ENCODE results near the gene SYT9.

The SYT9 gene

DNA sequence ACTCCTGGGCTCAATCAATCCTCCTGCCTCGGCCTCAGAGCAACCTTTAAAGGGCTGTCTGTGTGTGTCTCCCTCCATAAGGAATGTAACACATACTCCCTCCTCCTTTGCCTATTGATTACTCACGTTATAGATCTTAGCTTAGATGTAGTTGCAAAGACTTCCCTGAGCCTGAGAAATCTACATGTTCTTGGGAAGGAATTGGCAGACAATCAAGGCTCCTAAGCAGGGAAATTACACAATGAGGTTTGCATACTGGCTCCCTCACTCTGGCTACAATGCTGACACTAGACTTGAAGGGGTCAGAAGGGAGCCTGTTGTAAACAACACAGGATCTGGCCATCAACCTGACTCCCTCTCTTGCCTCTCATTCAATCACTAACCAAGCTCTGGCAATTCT lies 228.4 kb downstream of the SYT9 start:
- TF ChIP-seq, protein P1, sequence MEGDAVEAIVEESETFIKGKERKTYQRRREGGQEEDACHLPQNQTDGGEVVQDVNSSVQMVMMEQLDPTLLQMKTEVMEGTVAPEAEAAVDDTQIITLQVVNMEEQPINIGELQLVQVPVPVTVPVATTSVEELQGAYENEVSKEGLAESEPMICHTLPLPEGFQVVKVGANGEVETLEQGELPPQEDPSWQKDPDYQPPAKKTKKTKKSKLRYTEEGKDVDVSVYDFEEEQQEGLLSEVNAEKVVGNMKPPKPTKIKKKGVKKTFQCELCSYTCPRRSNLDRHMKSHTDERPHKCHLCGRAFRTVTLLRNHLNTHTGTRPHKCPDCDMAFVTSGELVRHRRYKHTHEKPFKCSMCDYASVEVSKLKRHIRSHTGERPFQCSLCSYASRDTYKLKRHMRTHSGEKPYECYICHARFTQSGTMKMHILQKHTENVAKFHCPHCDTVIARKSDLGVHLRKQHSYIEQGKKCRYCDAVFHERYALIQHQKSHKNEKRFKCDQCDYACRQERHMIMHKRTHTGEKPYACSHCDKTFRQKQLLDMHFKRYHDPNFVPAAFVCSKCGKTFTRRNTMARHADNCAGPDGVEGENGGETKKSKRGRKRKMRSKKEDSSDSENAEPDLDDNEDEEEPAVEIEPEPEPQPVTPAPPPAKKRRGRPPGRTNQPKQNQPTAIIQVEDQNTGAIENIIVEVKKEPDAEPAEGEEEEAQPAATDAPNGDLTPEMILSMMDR (IDR thresholded peaks at IDR 0.05), result no peak

- TF ChIP-seq, protein P1 (IDR thresholded peaks at IDR 0.05), result no peak
Measured at GRCh38 chr11:7484131-7484530, 232.4 kb downstream of the SYT9 start.

GRCh38 chr11:7484645-7485044 lies 232.9 kb downstream of the SYT9 start:
- TF ChIP-seq, protein P1 (IDR thresholded peaks at IDR 0.05), result no peak

DNA sequence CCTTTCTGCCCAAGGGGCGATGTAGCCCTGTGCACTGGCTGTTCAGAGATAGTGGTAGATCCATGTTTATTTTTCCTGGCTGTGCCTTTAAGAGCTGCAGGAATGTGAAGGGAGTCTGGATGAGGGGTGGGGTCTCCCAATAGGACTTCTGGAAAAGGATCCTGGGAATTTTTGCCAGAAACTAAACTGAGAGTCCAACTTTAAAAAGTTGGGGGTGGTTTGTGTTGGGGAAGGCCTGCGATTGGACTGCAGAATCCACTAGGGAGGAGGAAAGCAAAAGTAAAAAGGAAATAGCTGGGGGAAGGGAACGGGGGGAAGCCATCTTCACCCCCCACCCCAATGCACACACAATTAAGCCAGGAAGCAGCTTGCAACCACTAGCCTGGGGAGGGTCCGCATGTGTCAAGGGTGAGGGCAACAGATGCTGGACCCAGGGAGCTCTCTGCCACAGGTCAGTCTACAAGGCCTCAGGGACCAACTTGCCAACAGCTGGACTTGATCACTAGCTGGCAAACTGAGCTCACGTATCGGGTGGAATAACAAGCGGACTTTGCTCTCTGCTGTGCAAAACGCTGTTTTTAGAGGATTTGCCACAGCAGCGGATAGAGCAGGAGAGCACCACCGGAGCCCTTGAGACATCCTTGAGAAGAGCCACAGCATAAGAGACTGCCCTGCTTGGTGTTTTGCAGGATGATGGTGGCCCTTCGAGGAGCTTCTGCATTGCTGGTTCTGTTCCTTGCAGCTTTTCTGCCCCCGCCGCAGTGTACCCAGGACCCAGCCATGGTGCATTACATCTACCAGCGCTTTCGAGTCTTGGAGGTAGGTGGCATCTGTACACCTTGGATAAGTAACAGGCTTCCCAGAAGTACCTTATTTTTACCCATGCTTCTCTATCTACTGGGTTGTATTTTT lies 233.7 kb downstream of the SYT9 start, which contains the start of gene OLFML1:
TSS of gene OLFML1 (plus strand) at position 321 of the 912 bp plus-strand sequence. CDS start at position 691, 370 bp downstream.
- TF ChIP-seq, protein P1 (IDR thresholded peaks at IDR 0.05), result no peak

- TF ChIP-seq, protein P1 (IDR thresholded peaks at IDR 0.05), result no peak
Measured at GRCh38 chr11:7486098-7486780, 234.5 kb downstream of the SYT9 start.

DNA sequence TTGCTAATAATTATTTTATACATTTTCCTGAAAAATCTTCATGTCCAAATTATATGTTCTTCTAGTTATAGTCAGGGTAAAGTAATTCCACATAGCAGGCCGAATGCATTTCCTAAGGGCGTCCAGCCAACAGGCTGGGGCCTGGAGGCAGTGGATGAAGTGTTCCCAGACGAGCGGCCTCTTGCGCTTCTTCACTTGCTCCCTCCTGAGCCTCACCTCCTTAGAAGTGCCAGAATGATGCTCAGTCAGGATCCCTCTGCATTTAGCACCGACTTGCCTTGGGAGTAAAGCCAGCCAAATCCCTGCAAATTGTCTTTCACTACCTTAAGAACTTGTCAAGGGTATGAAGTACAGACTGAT lies 235.1 kb downstream of the SYT9 start:
- TF ChIP-seq, protein P1 (IDR thresholded peaks at IDR 0.05), result no peak

GRCh38 chr11:7487360-7487759 lies 235.7 kb downstream of the SYT9 start:
- TF ChIP-seq, protein P1 (IDR thresholded peaks at IDR 0.05), result no peak

All from LNCAP (cell line).